DOHH2 (cell line): ENCODE data around the gene PDIK1L.

Source experiments
- CTCF ChIP-seq: fragments of 200-600 bp; sonication (generic); IDR thresholded peaks from one replicate; pipeline ENCODE4 v1.5.1; 2014; ENCODE audit warnings: antibody characterized with exemption, mild to moderate bottlenecking, low read depth, low read length; ENCODE audit not compliant: poor library complexity, severe bottlenecking
- EZH2phosphoT487 ChIP-seq: fragments of 200-600 bp; sonication (generic); IDR thresholded peaks from 2 replicates; pipeline ENCODE4 v1.6.1; 2017; ENCODE audit warnings: borderline replicate concordance, mild to moderate bottlenecking, antibody characterized with exemption, low read length, moderate library complexity, mixed read lengths

GRCh38 chr1:26098602-26099001 lies 13.0 kb upstream of the PDIK1L start:
- no peak for TF ChIP-seq CTCF
- no peak for TF ChIP-seq EZH2phosphoT487
